Rectal smooth muscle tissue (tissue), 1 donor: ENCODE results near the gene ARL4A.

Experiments
- H3K27ac ChIP-seq: one replicate; pipeline ENCODE4 v1.7.0; 2013; ENCODE audit warnings: low read depth, low read length, inconsistent platforms
- H3K27me3 ChIP-seq: one replicate; pipeline ENCODE4 v1.7.0; 2013; ENCODE audit warnings: low read length; ENCODE audit not compliant: control insufficient read depth, insufficient read depth
- H3K36me3 ChIP-seq: one replicate; pipeline ENCODE4 v1.7.0; 2013; ENCODE audit warnings: low read length; ENCODE audit not compliant: control insufficient read depth, insufficient read depth
- H3K4me1 ChIP-seq: one replicate; pipeline ENCODE4 v1.7.0; 2013; ENCODE audit warnings: low read length; ENCODE audit not compliant: control insufficient read depth, insufficient read depth
- H3K4me3 ChIP-seq: one replicate; pipeline ENCODE4 v1.7.0; 2013; ENCODE audit warnings: low read length
- H3K9ac ChIP-seq: one replicate; pipeline ENCODE4 v1.7.0; 2013; ENCODE audit warnings: low read length

Gene ARL4A

DNA sequence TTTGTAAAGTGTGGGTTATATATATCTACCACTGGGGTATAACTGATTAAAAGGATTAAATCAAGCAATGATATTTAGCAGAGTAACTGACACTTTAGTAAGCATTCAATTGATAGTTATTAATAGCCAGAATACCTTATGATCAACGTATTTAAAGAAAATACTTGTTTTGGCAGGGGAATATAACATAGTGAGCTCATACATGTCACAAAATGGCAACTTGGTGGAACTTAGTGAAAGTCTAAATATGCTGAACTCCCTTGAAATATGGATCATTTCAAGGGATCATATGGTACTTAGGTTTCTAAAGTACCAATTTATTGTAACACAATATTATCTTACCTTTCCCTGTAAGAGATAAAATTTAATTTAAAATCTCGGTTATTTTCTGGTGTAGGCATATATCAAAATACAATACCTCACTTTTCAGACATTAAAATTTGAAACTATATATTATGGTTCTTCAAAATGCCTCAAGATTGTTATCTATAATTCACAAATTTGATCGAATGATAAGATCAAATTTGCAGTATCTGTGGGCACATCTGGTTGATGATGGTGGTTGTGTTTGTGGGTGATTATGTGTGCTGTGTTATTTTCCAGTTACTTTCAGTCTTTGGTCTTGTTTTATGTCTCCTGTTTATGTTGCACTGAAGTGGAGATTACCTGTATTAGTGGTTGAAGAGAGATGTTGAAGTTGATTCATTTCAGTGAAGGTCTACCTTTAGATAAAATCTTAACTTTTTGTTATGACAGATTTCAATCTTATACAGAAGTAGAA lies 5.2 kb downstream of the ARL4A start:
- no peak overlapping the region for H3K27ac ChIP-seq

GRCh38 chr7:12694817-12695216 lies 7.4 kb downstream of the ARL4A start:
- Histone ChIP-seq H3K27ac (no peak overlapping the region), H3K27me3 (no peaks in the 10 kb centered on the region), H3K9ac (no peak overlapping the region), H3K4me3 (no peak overlapping the region), H3K4me1 (no peaks in the 10 kb centered on the region), H3K36me3 (no peaks in the 10 kb centered on the region)

More for the DNA sequence above, 5.2 kb downstream of the ARL4A start:
- H3K9ac ChIP-seq = no peak overlapping the region
- H3K4me1 ChIP-seq = no peaks in the 10 kb centered on the region
- H3K27me3 ChIP-seq = no peaks in the 10 kb centered on the region
- no peaks in the 10 kb centered on the region for H3K36me3 ChIP-seq
- H3K4me3 ChIP-seq = no peak overlapping the region

- Histone ChIP-seq H3K9ac (no peak overlapping the region), H3K4me1 (no peaks in the 10 kb centered on the region), H3K27me3 (no peaks in the 10 kb centered on the region), H3K4me3 (no peak overlapping the region), H3K36me3 (no peaks in the 10 kb centered on the region), H3K27ac (no peak overlapping the region)
Measured at GRCh38 chr7:12695965-12696364, 8.5 kb downstream of the ARL4A start.

DNA sequence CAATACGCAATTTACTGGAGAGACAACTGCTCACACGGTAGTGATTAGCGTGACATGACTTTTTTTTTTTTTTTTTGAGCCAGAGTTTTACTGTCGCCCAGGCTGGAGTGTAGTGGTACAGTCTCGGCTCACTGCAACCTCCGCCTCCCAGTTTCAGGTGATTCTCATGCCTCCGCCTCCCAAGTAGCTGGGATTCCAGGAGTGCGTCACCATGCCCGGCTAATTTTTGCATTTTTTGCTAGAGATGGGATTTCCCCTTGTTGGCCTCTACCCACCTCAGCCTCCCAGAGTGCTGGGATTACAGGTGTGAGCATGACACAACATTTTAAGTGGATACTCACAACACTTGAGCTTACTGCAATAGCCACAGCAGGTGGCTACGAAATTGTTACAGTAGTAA lies 11.9 kb downstream of the ARL4A start:
- Histone ChIP-seq H3K27me3 (no peaks in the 10 kb centered on the region), H3K4me3 (no peak overlapping the region), H3K27ac (no peak overlapping the region), H3K4me1 (no peaks in the 10 kb centered on the region), H3K9ac (no peak overlapping the region), H3K36me3 (no peaks in the 10 kb centered on the region)

DNA sequence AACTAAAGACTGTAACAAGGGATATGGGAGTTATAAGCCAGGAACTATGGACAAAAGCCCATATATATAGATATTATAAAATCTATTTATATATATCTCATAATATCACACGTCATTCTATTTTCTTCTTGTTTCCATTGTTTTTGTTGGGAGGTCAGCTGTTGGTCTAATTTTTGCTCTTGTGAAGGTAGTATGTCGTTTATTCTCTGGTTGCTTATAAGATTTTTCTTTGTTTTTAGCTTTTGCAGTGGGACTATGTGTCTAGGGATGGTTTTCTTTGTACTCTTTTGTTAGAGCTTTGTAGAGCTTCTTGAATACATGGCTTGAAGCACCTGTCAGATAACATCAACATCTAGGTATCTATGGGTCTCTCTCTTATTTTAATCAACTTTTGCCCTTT lies 14.0 kb downstream of the ARL4A start:
- Histone ChIP-seq H3K4me3 (no peak overlapping the region), H3K27ac (no peak overlapping the region), H3K27me3 (no peaks in the 10 kb centered on the region), H3K9ac (no peak overlapping the region), H3K36me3 (no peaks in the 10 kb centered on the region), H3K4me1 (no peaks in the 10 kb centered on the region)

- no peak overlapping the region for H3K9ac ChIP-seq
- H3K36me3 ChIP-seq = no peaks in the 10 kb centered on the region
- H3K4me1 ChIP-seq = no peaks in the 10 kb centered on the region
- H3K4me3 ChIP-seq = no peak overlapping the region
- H3K27ac ChIP-seq = no peak overlapping the region
- no peaks in the 10 kb centered on the region for H3K27me3 ChIP-seq
Measured at GRCh38 chr7:12703881-12704280, 16.4 kb downstream of the ARL4A start.

DNA sequence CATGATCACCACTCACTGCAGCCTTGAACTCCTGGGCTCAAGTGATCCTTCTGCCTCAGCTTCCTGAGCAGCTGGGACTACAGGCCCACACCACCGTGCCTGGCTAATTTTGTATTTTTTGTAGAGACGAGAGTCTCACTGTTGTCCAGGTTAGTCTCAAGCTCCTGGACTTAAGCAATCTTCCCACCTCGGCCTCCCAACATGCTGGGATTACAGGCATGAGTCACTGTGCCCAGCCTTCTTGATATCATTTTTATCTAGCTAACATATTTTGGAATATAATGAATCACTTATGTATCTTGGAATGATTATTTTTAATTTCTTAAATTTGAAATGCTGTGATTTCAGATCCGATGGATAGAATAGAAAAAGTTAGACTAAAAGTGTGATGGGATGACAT lies 18.4 kb downstream of the ARL4A start:
- Histone ChIP-seq H3K27ac (no peak overlapping the region), H3K9ac (no peak overlapping the region), H3K36me3 (no peaks in the 10 kb centered on the region), H3K4me3 (no peak overlapping the region), H3K4me1 (no peaks in the 10 kb centered on the region), H3K27me3 (no peaks in the 10 kb centered on the region)

DNA sequence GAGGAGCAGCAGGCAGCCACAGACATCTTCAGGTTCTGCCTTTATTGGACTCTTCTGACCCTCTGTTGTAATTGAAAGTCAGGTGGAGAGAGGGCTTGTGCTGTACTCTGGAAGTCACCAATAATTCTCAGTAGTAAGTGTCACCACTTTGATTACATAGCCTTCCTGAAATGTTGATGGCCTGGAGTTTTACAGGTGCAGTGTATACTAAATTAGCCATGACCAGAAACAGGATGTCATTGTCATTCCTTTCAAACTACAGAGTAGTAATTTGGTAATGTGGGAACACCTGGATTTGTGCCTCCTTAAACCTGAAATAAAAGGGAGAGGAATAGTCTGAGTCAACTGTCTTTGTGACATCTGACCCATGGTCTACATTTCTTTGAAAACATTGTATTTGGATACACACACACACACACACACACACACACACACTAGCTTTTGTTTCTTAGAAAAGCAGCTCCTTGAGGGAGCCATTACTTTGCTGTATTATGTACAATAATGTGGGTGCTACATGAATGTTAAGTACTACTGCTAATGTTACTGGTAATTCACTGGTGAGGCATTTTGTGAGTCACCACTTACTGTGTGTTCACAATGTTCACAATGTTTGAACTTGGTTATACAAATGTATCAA lies 19.6 kb downstream of the ARL4A start:
- H3K27ac ChIP-seq = no peak overlapping the region
- no peak overlapping the region for H3K9ac ChIP-seq
- no peaks in the 10 kb centered on the region for H3K27me3 ChIP-seq
- H3K4me3 ChIP-seq = no peak overlapping the region
- no peaks in the 10 kb centered on the region for H3K36me3 ChIP-seq
- no peaks in the 10 kb centered on the region for H3K4me1 ChIP-seq

DNA sequence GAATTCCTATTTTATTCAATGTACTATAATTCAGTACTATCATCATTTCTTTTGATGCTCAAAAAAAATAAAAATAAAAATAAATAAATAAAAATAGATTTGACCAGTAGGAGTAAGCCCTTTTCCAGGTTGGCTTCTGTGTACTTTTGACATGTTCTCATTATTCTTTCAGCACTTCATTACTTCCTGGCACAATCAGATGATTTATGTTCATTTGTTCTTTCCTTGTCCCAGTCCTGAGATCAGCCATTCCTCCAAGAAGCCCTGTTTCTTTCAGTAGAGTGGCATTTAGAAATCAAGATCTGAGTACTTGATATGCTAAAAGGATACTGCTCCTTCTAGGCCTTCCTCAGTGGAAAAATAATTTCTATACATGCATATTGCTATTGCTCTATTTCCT lies 20.9 kb downstream of the ARL4A start:
- no peaks in the 10 kb centered on the region for H3K27me3 ChIP-seq
- no peaks in the 10 kb centered on the region for H3K36me3 ChIP-seq
- no peak overlapping the region for H3K9ac ChIP-seq
- H3K4me1 ChIP-seq = no peaks in the 10 kb centered on the region
- no peak overlapping the region for H3K27ac ChIP-seq
- H3K4me3 ChIP-seq = no peak overlapping the region

- Histone ChIP-seq H3K27me3 (no peaks in the 10 kb centered on the region), H3K27ac (no peak overlapping the region), H3K4me3 (no peak overlapping the region), H3K36me3 (no peaks in the 10 kb centered on the region), H3K4me1 (no peaks in the 10 kb centered on the region), H3K9ac (no peak overlapping the region)
Measured at GRCh38 chr7:12709726-12710502, 22.5 kb downstream of the ARL4A start.

GRCh38 chr7:12711124-12711523 lies 23.7 kb downstream of the ARL4A start:
- H3K4me3 ChIP-seq = no peak overlapping the region
- no peak overlapping the region for H3K27ac ChIP-seq
- no peaks in the 10 kb centered on the region for H3K27me3 ChIP-seq
- H3K4me1 ChIP-seq = peaks cover 2% of the 10 kb centered on the region
- H3K9ac ChIP-seq = no peak overlapping the region
- H3K36me3 ChIP-seq = no peaks in the 10 kb centered on the region

DNA sequence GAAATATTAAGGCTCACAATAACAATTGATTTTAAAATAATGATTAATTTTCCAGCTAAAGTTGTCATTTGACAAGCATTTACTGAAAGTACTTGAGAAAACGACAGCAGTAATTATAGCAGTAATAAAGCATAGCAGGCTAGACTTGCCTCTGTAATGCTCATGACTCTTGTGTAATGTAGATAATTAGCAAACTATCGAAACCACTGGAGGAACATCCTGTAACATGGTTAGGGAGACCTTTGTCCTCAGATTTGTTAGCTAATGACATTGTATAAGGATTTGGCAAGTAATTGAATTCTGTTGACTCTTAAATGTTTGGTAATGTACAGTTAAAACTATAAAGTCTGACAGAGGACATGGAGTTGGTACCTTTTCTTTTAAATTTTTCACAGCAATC lies 24.8 kb downstream of the ARL4A start:
- no peak overlapping the region for H3K9ac ChIP-seq
- H3K36me3 ChIP-seq = no peaks in the 10 kb centered on the region
- H3K4me3 ChIP-seq = no peak overlapping the region
- no peaks in the 10 kb centered on the region for H3K27me3 ChIP-seq
- peaks cover 2% of the 10 kb centered on the region for H3K4me1 ChIP-seq
- H3K27ac ChIP-seq = no peak overlapping the region
